HCEC 1CT (cell line): ENCODE results near the gene ZC3H12C.
A peak's percentile ranks its signal among the peaks of the same experiment; 100 is the strongest.

Experiments
- DNase-seq: peaks from one replicate; pipeline ENCODE4 v3.0.0-alpha.2; 2017

Gene ZC3H12C

DNA sequence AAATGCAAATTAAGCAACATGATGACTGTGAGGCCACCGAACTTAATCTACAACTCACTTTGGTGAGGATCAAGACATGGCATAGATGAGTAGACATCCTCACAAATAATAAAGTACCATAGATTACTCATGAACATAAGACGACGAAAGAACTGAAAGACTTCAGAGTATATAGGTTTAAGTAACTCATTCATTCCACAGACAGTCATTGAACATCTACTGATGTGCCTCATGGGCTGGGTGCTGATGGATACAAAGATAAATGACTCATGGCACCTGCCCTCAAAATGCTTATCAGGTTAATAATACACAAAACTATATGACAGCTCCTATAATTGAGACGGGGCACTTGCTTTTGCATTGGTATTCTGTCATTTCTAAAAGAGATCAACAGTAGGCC lies 63.3 kb downstream of the ZC3H12C start:
- DNase-seq: no peak

DNA sequence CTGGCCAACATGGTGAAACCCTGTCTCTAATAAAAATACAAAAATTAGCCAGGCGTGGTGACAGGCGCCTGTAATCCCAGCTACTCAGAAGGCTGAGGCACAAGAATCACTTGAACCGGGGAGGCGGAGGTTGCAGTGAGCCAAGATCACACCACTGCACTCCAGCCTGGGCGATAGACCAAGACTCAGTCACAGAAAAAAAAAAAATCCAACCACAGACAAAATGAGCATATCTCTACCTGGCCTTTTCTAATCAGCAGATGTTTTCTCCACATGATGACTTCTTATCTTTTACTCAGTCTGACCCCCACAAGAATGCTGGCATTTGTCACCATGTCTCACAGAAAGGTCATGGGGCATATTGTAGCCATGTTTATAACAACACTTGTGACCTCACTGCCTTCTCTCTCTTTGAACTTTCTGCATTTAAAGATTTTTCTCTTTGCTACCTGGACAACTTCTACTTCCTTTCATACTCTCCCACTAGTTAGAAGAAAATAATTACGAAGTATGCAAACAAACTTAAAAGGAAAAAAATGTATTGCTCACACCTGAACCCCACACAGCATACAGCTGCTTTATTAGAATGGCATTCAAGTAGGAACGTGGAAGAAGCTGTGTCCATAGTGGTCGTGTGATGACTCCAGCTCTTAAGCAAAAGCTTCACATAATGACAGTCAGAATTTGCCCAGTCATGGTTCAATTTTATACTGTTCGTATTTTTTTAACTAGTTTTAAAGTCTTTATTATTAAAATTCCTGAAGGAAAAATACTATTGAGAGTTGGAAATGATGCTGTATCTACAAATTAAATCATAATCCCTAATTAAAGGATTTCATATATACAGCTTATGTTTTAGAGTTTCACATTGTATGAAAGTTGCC lies 65.4 kb downstream of the ZC3H12C start:
- DNase-seq: no peak

DNA sequence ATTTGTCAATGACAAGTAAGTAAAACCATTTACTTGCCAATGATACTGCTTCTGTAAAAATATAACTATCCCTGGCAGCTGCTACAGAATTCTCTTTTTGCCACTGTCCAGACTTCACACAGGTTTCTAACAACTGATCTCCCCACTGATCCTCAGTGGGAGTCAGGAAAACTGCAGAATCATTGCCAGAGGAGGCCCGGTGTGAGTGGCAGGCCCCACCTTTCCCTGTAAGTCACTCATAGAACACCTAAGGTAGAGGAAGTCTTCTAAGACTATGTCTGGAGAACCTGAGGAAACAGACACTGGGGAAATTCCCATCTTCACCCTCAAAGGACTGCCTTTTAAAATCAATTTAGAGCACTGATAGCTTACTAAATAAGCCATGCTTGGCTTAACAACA lies 66.3 kb downstream of the ZC3H12C start:
- DNase-seq: no peak

DNA sequence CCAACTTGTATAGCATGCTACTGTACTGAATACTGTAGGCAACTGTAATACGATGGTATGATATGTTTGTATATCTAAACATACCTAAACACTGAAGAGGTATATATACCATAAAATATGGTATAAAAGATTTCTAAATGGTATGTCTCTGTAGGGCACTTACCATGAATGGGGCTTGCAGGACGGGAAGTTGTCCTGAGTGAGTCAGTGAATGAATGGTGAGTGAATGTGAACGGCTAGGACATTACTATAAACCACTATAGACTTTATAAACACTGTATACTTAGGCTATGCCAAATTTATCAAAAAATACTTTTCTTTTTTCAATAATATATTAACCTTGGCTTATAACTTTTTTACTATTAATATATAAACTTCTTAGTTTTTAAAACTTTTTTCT lies 66.8 kb downstream of the ZC3H12C start:
- DNase-seq: peak; percentile 66

DNA sequence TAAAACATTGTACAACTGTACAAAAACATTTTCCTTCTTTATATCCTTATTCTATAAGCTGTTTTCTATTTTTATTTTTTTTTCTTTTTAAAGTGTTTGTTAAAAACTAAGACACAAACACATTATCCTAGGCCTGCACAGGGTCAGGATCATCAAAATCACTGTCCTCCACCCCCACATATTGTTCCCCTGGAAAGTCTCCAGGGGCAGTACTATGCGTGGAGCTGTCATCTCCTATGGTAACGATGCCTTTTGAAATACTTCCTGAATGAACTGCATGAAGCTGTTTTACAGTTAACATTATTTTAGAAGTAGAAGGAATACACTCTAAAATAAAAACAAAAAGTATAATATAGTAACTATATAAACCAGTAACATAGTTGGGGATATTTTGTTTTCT lies 67.2 kb downstream of the ZC3H12C start:
- DNase-seq: no peak

DNA sequence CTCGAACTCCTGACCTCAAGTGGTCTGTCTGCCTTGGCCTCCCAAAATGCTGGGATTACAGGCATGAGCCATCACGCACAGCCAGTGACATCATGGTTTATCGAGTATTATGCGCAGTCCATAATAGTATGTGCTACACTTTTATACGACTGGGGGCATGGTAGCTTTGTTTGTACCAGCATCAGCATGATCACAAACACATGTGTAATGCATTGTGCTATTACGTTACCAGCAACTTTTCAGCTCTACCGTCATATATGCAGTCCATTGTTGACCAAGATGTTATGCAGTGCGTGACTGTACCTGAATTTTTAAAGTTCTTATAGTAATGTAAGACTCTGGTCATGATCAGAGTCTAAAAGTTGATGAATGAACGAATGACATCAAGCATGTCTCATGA lies 67.9 kb downstream of the ZC3H12C start:
- no peak for DNase-seq

DNA sequence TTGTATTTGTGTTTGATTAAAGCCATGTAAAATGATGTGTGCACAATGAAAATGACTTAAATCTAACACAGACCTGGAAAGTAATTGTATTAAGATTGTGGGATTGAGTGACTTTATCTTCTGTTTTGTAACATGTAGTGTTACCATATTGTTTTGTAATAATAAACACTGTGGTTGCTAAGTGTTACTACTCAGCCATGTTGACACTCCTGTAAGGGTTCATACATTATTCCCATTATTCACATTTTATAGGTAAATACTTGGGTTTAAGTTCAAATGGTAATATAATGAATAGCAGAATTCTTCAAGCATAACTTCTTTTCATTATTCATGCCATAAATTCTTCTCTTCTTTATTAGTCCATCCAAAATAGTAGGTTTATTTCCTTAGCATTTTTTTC lies 69.0 kb downstream of the ZC3H12C start:
- no peak for DNase-seq

DNA sequence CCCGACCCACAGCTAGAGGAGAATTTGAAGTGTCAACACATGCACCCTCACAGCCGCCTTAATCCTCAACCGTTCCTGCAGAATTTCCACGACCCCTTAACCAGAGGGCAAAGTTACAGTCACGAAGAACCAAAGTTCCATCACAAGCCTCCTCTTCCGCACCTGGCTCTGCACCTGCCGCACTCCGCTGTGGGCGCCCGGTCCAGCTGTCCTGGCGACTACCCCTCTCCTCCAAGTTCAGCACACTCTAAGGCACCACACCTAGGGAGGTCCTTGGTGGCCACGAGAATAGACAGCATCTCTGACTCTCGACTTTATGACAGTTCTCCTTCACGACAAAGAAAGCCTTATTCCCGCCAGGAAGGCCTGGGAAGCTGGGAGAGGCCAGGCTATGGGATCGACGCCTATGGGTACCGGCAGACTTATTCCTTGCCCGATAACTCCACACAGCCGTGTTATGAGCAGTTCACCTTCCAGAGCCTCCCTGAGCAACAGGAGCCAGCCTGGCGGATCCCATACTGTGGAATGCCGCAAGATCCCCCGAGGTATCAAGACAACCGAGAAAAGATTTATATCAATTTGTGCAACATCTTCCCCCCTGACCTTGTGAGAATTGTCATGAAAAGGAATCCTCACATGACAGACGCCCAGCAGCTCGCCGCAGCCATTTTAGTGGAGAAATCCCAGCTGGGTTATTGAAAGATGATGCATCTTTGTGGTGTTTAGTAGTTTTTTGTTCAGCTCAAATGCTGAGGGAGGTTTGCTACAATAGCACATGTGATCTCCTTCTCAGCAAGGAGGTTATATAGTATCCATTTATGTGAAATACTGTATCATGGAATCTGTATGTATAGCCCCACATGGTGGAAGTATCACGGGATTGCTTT lies 72.1 kb downstream of the ZC3H12C start:
- no peak for DNase-seq

DNA sequence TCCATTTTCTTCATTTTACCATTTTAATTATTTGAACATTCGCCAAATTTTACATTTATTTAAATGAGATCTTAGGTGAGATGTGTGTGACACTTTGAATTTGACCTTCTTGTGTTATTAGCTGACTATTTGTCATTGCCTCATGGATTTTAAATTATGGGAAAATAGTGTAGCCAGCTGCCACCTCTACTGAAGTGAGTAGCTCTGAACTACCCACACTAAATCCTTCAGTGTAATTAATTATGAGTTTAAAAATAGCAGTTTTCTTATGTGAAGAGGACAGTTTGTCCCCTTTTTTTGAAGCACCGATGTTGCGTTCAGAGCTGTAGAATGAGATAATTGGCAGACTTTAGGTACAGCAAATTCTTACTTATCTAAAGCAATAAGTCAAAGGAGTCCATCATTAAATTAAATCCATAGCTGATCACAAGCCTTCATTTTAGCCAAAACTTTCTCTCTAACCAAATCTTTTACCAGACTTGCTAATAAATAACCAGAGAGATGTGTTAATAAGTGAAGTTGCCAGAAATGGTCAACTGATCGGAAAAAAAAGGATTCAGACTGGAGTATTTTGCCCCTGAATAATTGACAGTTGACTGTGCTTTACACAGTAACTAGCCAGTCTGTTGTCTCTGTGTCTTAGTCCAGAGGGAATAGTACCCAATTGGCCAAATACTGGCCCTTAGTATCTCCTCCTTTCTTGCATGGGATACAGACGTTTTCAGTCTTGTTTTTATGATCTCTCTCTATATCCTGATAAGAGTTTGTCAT lies 75.0 kb downstream of the ZC3H12C start:
- no peak for DNase-seq

DNA sequence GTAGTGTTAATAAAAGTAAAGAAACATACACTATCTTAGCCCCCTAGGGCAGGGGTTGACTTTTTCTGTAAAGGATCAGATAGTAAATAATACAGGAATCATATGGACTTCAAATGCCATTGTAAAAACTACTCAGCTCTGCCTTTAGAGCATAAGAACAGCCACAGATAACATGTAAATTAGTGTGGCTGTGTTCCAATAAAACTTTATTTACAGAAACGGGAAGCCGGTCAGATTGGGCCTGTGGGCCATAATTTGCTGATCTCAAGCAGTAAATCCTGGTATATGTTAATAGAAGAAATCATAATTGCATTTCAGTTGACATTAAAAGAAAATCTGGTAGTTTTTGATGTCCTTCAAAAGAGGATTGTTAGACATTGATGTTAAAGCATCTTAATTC lies 76.5 kb downstream of the ZC3H12C start:
- DNase-seq: no peak

DNA sequence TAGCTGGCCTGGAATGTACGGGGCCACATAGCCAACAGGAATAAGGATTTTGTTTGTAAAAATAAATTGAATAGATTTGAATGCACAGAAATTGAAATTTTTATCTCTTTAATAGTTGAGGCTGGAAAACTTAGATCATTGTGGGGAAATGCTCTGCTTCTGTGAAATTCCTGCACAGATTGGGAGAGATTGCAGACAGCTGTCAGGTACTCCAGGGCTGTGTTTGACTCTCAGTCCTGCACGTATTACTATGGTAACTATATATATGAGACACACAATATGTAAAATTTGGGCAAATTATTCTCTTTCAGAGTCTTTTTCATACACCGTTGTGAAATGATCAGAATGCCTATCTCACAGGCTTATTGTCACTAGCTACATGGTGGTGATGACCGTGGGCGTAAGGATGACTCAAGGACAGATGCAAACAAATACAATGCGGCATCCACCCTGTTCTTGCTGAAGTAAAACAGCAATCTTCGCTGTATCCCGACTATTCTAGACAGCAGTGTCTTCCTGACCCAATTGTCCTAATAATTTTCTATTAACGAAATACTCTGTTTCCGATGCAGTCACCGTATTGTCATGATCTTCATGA lies 79.4 kb downstream of the ZC3H12C start:
- DNase-seq: no peak

DNA sequence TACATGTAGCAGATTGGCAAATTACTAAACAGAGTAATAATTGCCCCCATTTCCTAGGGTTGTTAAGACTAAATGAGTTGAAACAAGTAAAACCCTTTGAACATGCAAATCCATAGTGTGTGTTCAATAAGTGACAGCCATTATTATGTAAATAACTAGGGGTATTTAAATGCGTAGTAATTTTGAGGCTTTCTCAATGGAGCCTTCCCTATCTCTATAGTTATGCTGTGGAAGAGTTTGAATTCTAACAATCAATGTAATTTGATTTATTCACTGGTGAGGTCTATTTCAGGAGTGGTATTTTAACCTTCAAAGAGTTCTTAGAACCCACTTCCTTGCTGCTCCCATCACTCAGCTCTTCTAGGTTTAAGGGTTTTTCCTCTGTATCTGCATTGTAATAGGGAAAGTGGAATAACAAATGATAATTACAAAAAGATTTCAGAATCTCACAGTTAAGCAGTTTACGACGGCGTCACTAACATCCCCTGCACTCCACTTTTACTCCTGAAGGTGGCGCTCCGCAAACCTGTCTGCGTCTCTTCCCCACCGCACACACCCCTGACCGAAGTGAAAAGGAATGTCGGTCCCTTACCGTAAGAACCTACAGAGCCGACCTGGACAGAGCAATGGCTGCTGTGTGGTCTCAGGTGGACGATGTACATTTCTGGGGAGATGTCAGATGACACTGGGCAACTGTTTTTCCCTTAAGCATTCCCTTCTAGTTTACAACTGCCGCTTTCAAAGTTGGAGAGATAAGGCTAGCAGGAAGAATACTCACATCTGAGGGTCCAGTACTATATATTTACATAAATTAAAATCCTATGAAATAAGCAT lies 80.8 kb downstream of the ZC3H12C start:
- DNase-seq: peak; percentile 30

DNA sequence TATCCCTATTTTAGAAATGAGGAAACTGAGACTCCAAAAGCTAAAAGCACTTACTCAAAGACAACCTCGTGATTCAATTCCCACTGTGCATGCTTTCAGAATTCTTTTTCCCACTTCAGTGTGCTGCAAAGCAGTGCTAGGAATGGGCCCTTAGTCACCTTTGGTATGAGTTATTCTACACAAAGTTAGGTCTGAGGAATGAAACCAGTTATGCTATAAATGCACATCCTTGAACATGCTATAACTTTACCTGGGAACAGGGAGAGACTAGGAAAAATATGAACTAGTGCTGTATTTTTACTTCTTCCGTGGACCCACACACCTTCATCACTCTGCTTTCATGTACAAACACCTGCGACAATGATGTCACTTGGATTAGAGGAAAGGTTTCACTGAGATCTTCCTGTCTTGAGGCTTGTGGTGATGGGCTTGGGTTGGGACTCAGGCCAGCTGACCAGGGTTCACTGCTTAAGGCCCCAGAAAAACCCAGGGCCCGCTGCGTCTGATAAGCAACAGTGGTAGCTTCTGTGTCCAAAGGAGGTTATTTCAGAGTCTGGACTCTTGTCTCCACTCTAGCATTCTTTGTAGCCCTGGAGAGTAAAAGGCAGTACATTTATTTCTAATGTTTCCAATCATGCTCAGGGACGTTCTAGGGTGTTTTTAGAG lies 81.6 kb downstream of the ZC3H12C start:
- peak; percentile 48 for DNase-seq

DNA sequence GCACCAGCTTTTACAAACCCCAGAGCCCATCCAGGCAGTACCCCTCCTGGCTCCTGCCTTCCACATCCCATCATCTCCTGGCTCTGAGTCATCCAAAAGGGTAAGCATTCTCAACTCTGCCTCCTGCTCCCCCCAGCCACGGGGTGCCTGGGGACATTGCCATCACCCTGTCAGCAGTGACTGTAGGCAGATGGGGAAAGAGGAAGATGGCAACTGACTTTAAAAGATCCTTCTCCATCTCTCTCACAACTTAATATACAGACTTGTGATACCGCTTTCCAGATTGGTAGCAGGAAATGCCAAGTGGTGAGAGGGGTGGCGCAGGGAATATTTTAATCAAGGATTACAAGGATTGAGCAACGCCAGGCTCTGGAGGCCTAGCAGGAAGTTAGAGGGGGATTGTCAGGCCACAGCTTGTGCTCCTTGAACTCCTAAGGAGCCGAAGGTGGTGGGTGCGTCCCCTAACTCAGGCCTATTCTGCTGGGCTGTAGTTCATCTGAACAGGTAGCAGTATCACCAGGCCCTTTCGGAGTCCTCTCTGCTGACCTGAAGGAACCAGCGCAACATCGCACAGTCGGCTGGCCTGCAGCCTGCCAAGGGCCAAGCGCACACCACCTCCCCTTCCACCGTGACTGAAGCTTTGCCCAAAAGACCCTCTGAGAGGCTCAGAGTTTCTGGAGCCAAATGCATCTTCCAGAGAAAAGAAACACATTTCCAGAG lies 83.3 kb downstream of the ZC3H12C start:
- DNase-seq: peak; percentile 41

DNA sequence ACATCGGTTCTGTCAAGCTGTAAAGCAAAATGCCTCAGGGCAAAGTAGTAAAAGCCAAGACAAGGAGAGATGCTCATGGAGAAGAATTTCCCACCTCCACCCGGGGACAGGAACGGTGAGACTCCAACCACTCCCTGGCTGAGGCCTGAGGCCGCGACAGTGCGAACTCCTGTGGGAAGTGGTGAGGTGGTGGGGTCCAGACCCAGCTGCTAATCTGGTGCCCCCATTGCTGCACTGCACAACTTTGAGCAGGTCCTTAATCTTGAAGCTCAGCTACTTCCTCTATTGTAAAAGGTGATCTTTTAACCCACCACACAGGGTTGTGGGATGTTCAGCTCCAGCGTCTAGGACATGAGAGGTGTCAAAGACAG lies 83.9 kb downstream of the ZC3H12C start:
- no peak for DNase-seq

DNA sequence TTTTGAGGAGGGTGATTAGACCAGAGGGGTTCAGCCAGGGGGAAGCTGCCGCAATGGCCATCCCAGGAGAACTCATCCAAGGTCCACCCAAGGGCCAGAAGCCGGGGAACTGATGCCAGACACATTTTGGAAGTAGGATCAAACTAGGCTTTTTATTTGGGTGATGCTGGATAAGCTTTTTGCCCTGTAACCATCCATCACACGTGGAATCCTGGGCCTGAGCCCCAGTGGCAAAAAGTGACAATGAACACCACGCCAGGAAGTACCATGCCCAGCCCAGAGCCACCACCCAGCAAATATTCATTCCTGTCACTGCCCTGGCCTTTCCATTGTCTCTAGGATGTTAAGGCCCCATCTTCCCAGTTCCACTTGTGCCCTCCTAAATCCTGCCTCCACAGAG lies 85.9 kb downstream of the ZC3H12C start:
- DNase-seq: no peak

DNA sequence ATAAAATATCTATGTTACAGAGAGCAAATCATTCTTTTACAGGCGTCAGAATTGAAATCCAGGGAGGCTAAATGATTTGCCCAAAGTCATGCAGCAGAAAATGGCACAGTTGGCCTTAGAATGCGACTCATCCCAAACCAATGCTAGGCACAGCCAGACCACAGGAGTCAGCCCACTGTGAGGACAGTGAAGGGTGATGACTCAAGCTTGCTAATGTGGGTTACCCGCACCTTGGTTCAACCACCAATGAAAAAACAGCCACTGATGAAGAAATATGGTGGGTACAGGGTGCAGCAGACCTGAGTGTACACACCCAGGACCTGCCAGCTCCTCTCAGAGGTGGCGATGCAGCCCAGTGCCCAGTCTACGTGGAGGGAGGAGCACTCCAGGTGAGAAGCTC lies 89.7 kb downstream of the ZC3H12C start:
- peak; percentile 70 for DNase-seq

DNA sequence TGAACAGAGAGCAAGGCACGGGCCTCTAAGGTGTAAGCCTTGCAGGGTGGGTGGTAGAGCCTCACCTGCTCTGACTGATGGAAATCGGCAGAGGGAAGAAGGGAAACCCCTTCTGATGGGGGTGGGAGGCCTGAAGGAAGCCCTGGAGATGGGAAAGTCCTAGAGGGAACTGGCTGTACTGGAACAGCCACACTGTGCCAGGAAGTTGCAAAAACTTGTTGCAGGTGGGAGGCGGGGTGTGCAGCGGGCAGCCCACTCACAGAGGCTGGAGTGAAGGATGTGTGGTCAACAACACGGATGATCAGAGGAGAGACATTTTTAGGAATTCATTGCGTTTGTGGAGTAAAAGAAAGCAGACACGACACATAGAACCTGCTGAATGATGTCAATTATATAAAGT lies 91.3 kb downstream of the ZC3H12C start:
- no peak for DNase-seq

DNA sequence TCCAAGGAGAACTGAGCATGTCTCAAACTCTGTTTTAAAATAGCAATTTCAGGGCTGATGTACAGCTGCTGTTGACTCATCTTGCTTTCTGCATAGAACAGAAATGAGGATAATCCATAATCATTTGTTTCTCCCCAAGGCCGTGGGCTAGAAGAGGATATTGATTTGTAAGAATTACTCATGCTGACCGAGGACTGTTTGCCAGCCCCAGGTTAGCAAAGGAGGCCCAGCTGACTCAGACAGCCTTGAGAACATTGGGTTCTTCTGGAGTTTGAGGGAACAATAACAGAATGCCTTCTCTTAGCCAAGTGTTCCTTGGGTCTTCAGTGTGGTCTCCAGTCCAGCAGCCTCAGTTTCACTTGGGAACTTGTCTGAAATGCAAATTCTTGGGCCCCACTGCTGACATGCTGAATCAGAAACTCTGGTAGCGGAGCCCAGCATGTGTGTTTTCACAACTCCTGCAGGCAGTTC lies 92.0 kb downstream of the ZC3H12C start:
- DNase-seq: peak; percentile 87

DNA sequence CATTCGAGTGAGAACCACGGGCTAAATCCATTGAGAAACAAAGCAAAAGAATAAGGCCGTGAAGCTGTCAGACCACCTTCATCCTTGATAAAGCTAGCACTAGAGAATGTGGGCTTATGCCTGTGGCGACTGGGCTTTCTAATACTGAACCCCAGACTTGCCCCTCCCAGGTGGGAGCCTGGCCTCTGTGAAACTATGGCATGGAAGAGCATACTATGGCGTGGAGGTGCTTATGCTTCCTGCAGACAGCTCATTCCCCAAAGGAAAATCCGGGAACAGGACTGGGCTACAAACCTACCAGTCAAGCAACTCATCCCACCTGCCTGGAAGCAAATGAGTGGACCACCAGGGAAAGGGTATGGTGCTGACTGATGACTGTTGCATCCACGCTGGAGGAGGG lies 92.4 kb downstream of the ZC3H12C start:
- no peak for DNase-seq

DNA sequence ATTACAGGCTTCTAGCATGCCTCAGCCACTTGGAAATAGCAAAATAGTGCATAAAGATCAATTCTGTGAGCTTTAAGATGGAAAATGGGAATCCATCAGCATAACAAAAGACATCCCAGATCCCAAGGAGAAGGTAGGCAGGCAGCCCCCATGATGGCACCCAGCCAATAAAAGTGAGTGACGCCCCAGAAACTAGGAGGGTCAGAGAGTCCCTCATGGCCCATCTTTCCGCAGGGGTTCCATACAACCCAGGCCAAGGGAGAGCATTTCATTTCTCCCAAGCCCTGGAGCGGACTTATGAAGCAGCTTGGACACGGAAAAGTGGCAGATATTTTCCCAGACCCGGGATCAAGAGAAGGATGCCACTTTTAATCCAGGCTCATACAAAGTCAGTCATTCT lies 93.3 kb downstream of the ZC3H12C start:
- no peak for DNase-seq
